Mucosa of rectum (tissue), 2 donors: ENCODE results near the gene PNPLA5.

Experiments
- H3K27ac ChIP-seq, 2 donors: one replicate each; pipeline ENCODE4 v1.7.0; 2013; ENCODE audit warnings: inconsistent platforms in 2 of 2, low read depth in 2 of 2, low read length in 2 of 2
- H3K27me3 ChIP-seq, 2 donors: one replicate each; pipeline ENCODE4 v1.7.0; 2013; ENCODE audit warnings: low read length in 2 of 2; ENCODE audit not compliant: control insufficient read depth in 2 of 2, insufficient read depth in 2 of 2
- H3K36me3 ChIP-seq, 2 donors: one replicate each; pipeline ENCODE4 v1.7.0; 2013; ENCODE audit warnings: low read length in 2 of 2; ENCODE audit not compliant: control insufficient read depth in 2 of 2, insufficient read depth in 2 of 2
- H3K4me1 ChIP-seq, 2 donors: one replicate each; pipeline ENCODE4 v1.7.0; 2013; ENCODE audit warnings: low read length in 2 of 2, mild to moderate bottlenecking in 1 of 2; ENCODE audit not compliant: control insufficient read depth in 2 of 2, insufficient read depth in 2 of 2
- H3K4me3 ChIP-seq, 2 donors: one replicate each; pipeline ENCODE4 v1.7.0; 2013; ENCODE audit warnings: low read length in 2 of 2
- H3K9ac ChIP-seq, 2 donors: one replicate each; pipeline ENCODE4 v1.7.0; 2013; ENCODE audit warnings: low read length in 2 of 2, low read depth in 1 of 2, mild to moderate bottlenecking in 1 of 2
- H3K9me3 ChIP-seq, 2 donors: one replicate each; pipeline ENCODE4 v1.7.0; 2013; ENCODE audit warnings: low read length in 2 of 2; ENCODE audit not compliant: control insufficient read depth in 2 of 2
- donor health status: healthy.
- donor health status: Normal muscosa, but diverticular disease.

PNPLA5 gene

GRCh38 chr22:43848366-43849171, 43.2 kb downstream of the PNPLA5 start:
- Histone ChIP-seq H3K9me3 (no peaks in the 10 kb centered on the region), H3K4me3 (no peak overlapping the region), H3K9ac (no peak overlapping the region), H3K27ac (no peak overlapping the region), H3K36me3 (no peaks in the 10 kb centered on the region), H3K27me3 (peaks cover 0 to 4% of the 10 kb centered on the region in 2 donors), H3K4me1 (no peaks in the 10 kb centered on the region)

- Histone ChIP-seq H3K27ac (no peak overlapping the region), H3K9me3 (no peaks in the 10 kb centered on the region), H3K27me3 (peaks cover 0 to 4% of the 10 kb centered on the region in 2 donors), H3K4me3 (no peak overlapping the region), H3K9ac (no peak overlapping the region), H3K4me1 (no peaks in the 10 kb centered on the region), H3K36me3 (no peaks in the 10 kb centered on the region)
These were observed 44.2 kb downstream of the PNPLA5 start for GRCh38 chr22:43847376-43848289.

GRCh38 chr22:43846966-43847365, 44.8 kb downstream of the PNPLA5 start:
- Histone ChIP-seq H3K9me3 (no peaks in the 10 kb centered on the region), H3K4me1 (no peaks in the 10 kb centered on the region), H3K27me3 (peaks cover 0 to 4% of the 10 kb centered on the region in 2 donors), H3K9ac (no peak overlapping the region), H3K4me3 (no peak overlapping the region), H3K36me3 (no peaks in the 10 kb centered on the region), H3K27ac (no peak overlapping the region)

GRCh38 chr22:43845981-43846380, 45.8 kb downstream of the PNPLA5 start:
- no peaks in the 10 kb centered on the region for H3K4me1 ChIP-seq
- H3K36me3 ChIP-seq: no peaks in the 10 kb centered on the region
- H3K27me3 ChIP-seq: peaks cover 0 to 4% of the 10 kb centered on the region in 2 donors
- H3K27ac ChIP-seq: no peak overlapping the region
- H3K9ac ChIP-seq: no peak overlapping the region
- H3K9me3 ChIP-seq: no peaks in the 10 kb centered on the region
- no peak overlapping the region for H3K4me3 ChIP-seq

- no peak overlapping the region for H3K27ac ChIP-seq
- H3K36me3 ChIP-seq: no peaks in the 10 kb centered on the region
- no peaks in the 10 kb centered on the region for H3K4me1 ChIP-seq
- peaks cover 0 to 4% of the 10 kb centered on the region in 2 donors for H3K27me3 ChIP-seq
- H3K9me3 ChIP-seq: no peaks in the 10 kb centered on the region
- no peak overlapping the region for H3K4me3 ChIP-seq
- H3K9ac ChIP-seq: no peak overlapping the region
These were observed 47.0 kb downstream of the PNPLA5 start for GRCh38 chr22:43844560-43845545.

GRCh38 chr22:43843783-43844530, 47.9 kb downstream of the PNPLA5 start:
- Histone ChIP-seq H3K9me3 (no peaks in the 10 kb centered on the region), H3K4me1 (no peaks in the 10 kb centered on the region), H3K9ac (no peak overlapping the region), H3K27me3 (peaks cover 0 to 4% of the 10 kb centered on the region in 2 donors), H3K36me3 (no peaks in the 10 kb centered on the region), H3K27ac (no peak overlapping the region), H3K4me3 (no peak overlapping the region)

- Histone ChIP-seq H3K9ac (no peak overlapping the region), H3K4me1 (no peaks in the 10 kb centered on the region), H3K36me3 (no peaks in the 10 kb centered on the region), H3K27me3 (no peaks in the 10 kb centered on the region), H3K9me3 (no peaks in the 10 kb centered on the region), H3K4me3 (no peak overlapping the region), H3K27ac (no peak overlapping the region)
These were observed 50.1 kb downstream of the PNPLA5 start for GRCh38 chr22:43841742-43842141.

- H3K4me3 ChIP-seq: no peak overlapping the region
- H3K36me3 ChIP-seq: no peaks in the 10 kb centered on the region
- no peaks in the 10 kb centered on the region for H3K4me1 ChIP-seq
- no peak overlapping the region for H3K27ac ChIP-seq
- no peak overlapping the region for H3K9ac ChIP-seq
- H3K27me3 ChIP-seq: no peaks in the 10 kb centered on the region
- no peaks in the 10 kb centered on the region for H3K9me3 ChIP-seq
These were observed 51.0 kb downstream of the PNPLA5 start for GRCh38 chr22:43840851-43841250.

- H3K4me1 ChIP-seq: no peaks in the 10 kb centered on the region
- H3K9me3 ChIP-seq: no peaks in the 10 kb centered on the region
- no peak overlapping the region for H3K27ac ChIP-seq
- H3K27me3 ChIP-seq: no peaks in the 10 kb centered on the region
- H3K9ac ChIP-seq: no peak overlapping the region
- H3K4me3 ChIP-seq: no peak overlapping the region
- H3K36me3 ChIP-seq: no peaks in the 10 kb centered on the region
These were observed 51.4 kb downstream of the PNPLA5 start for GRCh38 chr22:43840431-43840830.
